Measurements from ENCODE around the gene YBEY.

GRCh38 chr21:46295177-46295770, 9.1 kb downstream of the YBEY start:
- TF ChIP-seq POLR2A (IDR thresholded peaks at IDR 0.05; ENCODE audit: low read depth, low read length) (no peak), POLR2AphosphoS5 (IDR thresholded peaks at IDR 0.05; ENCODE audit: low read depth, low read length) (no peak)

All from GM12892 (cell line).